ENCODE results near the gene KCNMA1. TPM values are rescaled to one million over a fixed set of nuclear protein-coding genes. Genes with fewer than 3 reads are reported as not detected.

KCNMA1 gene
- total RNA-seq, 4 donors from 2014 or later: 66.8 to 96.5 (median 78.9) TPM

DNA sequence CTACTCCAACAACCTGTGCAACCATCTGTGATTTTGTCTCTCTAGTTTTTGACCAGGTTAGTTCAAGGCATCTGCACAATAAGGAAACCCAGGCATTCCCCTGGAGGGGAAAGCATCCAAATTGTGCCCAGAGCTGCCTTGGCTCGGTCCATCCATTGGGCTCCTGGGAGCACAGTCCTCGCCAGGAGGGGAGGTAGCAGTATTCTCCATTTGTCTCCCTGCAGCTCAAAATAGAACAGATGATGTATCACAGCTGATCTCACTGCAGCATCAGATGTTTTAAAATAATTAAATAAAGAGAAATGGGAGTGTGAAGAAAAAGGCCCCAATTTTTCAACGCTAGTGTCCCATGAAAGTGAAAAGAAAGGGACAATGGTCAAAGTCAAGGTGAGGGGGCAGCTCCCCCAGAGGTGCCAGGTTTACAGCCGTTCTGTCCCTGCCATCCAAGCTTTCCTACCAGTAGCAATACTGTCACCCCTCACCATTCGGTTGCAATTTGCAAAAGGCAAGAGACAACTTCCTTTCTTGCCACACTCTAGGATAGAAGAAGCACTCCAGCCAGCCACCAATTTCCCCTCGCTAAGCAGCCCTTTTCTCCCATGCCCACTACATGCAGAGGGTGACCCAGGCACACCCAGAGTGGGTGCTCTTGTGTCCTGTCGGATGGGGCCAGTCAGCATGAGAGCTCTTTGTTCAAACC is 43.7 kb downstream of the KCNMA1 start:
- Histone ChIP-seq H3K27ac (peak overlapping the region; percentile 94 to 99 (median 96)), H3K4me1 (peaks cover 50 to 56% of the 10 kb centered on the region in 2 donors), H3K9me3 (no peaks in the 10 kb centered on the region), H3K36me3 (no peaks in the 10 kb centered on the region), H3K27me3 (no peaks in the 10 kb centered on the region), H3K4me3 (no peak overlapping the region)
- TF ChIP-seq POLR2A (IDR thresholded peaks at IDR 0.05): no peak
- TF ChIP-seq, protein P1, sequence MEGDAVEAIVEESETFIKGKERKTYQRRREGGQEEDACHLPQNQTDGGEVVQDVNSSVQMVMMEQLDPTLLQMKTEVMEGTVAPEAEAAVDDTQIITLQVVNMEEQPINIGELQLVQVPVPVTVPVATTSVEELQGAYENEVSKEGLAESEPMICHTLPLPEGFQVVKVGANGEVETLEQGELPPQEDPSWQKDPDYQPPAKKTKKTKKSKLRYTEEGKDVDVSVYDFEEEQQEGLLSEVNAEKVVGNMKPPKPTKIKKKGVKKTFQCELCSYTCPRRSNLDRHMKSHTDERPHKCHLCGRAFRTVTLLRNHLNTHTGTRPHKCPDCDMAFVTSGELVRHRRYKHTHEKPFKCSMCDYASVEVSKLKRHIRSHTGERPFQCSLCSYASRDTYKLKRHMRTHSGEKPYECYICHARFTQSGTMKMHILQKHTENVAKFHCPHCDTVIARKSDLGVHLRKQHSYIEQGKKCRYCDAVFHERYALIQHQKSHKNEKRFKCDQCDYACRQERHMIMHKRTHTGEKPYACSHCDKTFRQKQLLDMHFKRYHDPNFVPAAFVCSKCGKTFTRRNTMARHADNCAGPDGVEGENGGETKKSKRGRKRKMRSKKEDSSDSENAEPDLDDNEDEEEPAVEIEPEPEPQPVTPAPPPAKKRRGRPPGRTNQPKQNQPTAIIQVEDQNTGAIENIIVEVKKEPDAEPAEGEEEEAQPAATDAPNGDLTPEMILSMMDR (IDR thresholded peaks at IDR 0.05 in 4 of 5, conservative IDR thresholded peaks at IDR 0.05 in 1 of 5): no peak
- in situ Hi-C loops (cut with MboI; ENCODE audit: low sequenced_read_pairs in 4 of 4) (no loop called here), intact Hi-C loops (cut with DNase I; ENCODE audit: low total_unique reads) (no loop called here)
- DNase-seq (no peak), ATAC-seq (no peak)

DNA sequence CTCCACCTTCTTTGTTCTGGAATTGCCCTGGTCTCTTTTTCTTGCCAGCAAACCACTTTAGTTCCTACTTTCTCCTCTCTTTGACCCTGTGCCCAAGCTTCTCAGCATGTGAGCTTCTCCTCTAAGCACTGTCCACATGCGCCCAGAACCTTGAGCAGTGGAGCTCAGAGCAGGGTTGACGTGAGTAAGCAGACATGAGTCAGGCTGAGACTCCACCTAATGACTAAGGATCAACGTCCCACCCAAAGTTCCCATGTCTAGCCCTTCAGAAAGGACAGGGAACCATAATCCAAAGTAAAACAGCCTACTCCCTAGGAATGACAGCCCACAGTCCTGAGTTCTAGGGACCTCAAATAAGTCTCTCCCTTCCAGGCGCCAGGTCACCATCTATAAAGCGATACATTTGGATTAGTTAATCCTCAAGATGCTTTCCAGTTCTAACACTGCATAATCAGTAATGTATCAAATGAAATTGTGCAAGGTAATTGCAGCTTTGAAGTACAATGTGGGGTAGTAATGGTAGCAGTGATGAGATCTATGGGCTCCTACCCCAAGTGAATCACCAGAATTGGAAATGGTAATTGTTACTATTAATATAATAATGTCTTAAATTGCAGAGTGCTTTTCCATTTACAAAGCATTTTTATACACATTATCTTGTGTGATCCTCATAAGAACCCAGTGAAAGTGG is 44.5 kb downstream of the KCNMA1 start:
- in situ Hi-C loops (cut with MboI; ENCODE audit: low sequenced_read_pairs in 4 of 4) (no loop called here), intact Hi-C loops (cut with DNase I; ENCODE audit: low total_unique reads) (no loop called here)
- ATAC-seq (peak; percentile 25 to 46), DNase-seq (peak; percentile 43 to 61)
- Histone ChIP-seq H3K27ac (peak overlapping the region; percentile 94 to 99 (median 96)), H3K4me3 (no peak overlapping the region), H3K36me3 (no peaks in the 10 kb centered on the region), H3K4me1 (peaks cover 58 to 64% of the 10 kb centered on the region in 2 donors), H3K9me3 (no peaks in the 10 kb centered on the region), H3K27me3 (no peaks in the 10 kb centered on the region)
- TF ChIP-seq, protein P1 (IDR thresholded peaks at IDR 0.05 in 4 of 5, conservative IDR thresholded peaks at IDR 0.05 in 1 of 5): no peak
- TF ChIP-seq POLR2A (IDR thresholded peaks at IDR 0.05): no peak

DNA sequence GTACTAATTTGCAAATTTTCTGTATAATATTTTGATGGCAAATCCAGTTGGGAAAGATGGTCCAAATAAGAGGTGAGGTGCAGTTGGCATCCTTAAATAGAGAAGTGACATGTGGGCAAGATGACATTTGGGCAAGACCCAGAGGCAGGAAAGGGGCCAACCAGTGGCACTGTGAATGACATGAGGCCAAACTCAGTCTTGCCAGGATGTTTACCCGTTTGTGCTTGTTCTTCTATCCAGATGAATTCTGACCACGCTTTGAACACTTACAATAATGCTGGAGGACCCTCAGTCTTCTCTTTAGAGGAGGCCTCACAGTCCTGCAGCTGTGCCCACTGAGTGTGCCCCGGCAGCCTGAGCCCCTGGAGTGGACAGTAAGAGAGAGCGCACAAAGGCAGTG is 45.1 kb downstream of the KCNMA1 start:
- in situ Hi-C loops (cut with MboI; ENCODE audit: low sequenced_read_pairs in 4 of 4) (no loop called here), intact Hi-C loops (cut with DNase I; ENCODE audit: low total_unique reads) (no loop called here)
- DNase-seq: peak in 1 of 2 donors; percentile 55
- Histone ChIP-seq H3K36me3 (no peaks in the 10 kb centered on the region), H3K9me3 (no peaks in the 10 kb centered on the region), H3K4me3 (no peak overlapping the region), H3K27ac (peak overlapping the region; percentile 94 to 99 (median 96)), H3K27me3 (no peaks in the 10 kb centered on the region), H3K4me1 (peaks cover 64 to 70% of the 10 kb centered on the region in 2 donors)
- peak in 1 of 2 donors; percentile 25 for ATAC-seq
- TF ChIP-seq, protein P1 (IDR thresholded peaks at IDR 0.05 in 4 of 5, conservative IDR thresholded peaks at IDR 0.05 in 1 of 5): no peak
- TF ChIP-seq POLR2A (IDR thresholded peaks at IDR 0.05): no peak

DNA sequence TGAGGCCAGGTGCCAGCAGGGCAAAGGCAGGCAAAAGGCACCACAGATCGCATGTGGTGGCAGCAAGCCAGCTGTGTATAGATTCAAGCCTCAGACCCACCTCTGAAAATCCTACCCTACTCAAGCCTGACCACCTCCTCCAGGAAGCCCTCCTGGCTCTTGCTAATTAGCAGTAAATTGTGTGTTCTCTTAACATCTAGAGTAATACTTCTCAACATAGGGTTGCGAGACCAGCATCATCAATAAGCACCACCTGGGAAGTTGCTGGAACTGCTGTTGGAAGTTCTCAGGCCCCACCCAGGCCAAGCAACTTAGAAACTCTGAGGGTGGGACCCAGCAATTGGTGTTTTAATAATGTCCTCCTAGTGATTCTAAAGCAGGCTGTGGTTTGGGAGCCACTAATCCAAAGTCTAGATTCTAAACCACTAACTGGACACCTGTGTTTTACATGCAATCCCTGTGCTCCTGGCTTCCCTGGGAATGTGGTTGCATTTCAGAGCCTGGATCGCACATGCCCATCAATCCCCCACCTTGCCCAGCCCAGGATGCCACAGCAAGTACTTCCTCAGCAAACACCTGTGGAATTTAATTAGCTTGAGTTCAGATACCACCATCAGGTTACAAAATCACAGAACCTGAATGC is 46.2 kb downstream of the KCNMA1 start:
- no peak for ATAC-seq
- in situ Hi-C loops (cut with MboI; ENCODE audit: low sequenced_read_pairs in 4 of 4): no loop called here

More for the DNA sequence above, 46.2 kb downstream of the KCNMA1 start:
- no peak for DNase-seq
- intact Hi-C loops (cut with DNase I; ENCODE audit: low total_unique reads): no loop called here
- peak overlapping the region; percentile 94 to 99 (median 96) for H3K27ac ChIP-seq
- no peak overlapping the region for H3K4me3 ChIP-seq
- TF ChIP-seq, protein P1 (IDR thresholded peaks at IDR 0.05 in 4 of 5, conservative IDR thresholded peaks at IDR 0.05 in 1 of 5): no peak
- TF ChIP-seq POLR2A (IDR thresholded peaks at IDR 0.05): no peak
- no peaks in the 10 kb centered on the region for H3K27me3 ChIP-seq
- H3K9me3 ChIP-seq: no peaks in the 10 kb centered on the region
- peaks cover 72 to 75% of the 10 kb centered on the region in 2 donors for H3K4me1 ChIP-seq
- no peaks in the 10 kb centered on the region for H3K36me3 ChIP-seq
